ENCODE data around the gene ZDHHC22.
A peak's percentile ranks its signal among the peaks of the same experiment; 100 is the strongest.

Gene ZDHHC22

DNA sequence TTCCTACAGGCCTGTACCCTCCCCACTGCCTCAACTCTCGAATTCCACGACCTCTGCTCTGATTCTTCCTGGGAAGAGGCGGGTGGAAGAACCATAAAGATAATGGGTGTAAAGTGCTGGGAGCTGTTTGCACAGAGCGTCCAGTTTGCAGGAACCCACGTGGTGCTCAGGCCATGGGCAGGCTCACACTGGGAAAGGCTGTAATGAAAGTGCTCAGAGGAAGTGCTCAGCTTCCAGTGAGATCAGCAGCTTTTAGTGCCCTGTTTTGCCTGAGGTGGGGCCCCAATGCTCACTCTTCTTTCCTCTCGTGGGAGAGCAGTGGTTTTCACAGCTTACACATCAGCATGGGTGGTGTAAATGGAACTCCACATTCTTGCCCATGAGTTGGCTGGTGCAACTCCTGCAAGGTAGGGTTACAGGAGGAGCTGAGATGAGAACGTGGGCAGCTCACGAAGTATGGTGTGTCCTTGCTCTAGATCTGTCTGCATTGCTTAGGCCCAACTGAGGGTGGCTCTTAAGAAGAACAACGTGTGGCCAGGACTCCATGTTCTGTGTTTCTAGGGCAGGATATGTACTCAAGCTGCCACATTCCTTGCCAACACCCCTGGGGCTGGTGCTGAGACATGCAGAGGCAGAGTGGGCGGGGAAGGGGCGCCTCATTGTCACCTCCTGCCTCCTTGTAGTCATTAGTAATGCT, 43.0 kb upstream of the ZDHHC22 start:
- no peaks in the 10 kb centered on the region for H3K27me3 ChIP-seq (ENCODE audit: low read length)
- TF ChIP-seq CTCF (IDR thresholded peaks at IDR 0.05; ENCODE audit: insufficient read depth, low read length, poor library complexity, severe bottlenecking) (no peak), EZH2phosphoT487 (conservative IDR thresholded peaks at IDR 0.05; ENCODE audit: low read length) (no peak)
- no peak overlapping the region for H3K27ac ChIP-seq (ENCODE audit: low read depth, low read length)
- H3K4me2 ChIP-seq (ENCODE audit: low read depth, low read length, poor library complexity, severe bottlenecking), result no peak overlapping the region
- H4K20me1 ChIP-seq (ENCODE audit: low read depth, low read length), result no peaks in the 10 kb centered on the region
- H3K79me2 ChIP-seq (ENCODE audit: insufficient read depth, low read length), result no peaks in the 10 kb centered on the region
- no peaks in the 10 kb centered on the region for H3K9me3 ChIP-seq (ENCODE audit: insufficient read depth, low read length)
- H3K9ac ChIP-seq (ENCODE audit: low read length), result no peak overlapping the region
- no peaks in the 10 kb centered on the region for H3F3A ChIP-seq (ENCODE audit: insufficient read depth)
- H3K36me3 ChIP-seq (ENCODE audit: low read length), result no peaks in the 10 kb centered on the region
- no peaks in the 10 kb centered on the region for H3K9me2 ChIP-seq (replicated peaks; ENCODE audit: insufficient read depth, low read length)
- no peak overlapping the region for H2AFZ ChIP-seq (ENCODE audit: low read depth, low read length, severe bottlenecking)
- no peak overlapping the region for H3K4me3 ChIP-seq (ENCODE audit: insufficient read depth, low read length, poor library complexity, severe bottlenecking)

GRCh38 chr14:77183896-77184295, 42.3 kb upstream of the ZDHHC22 start:
- Histone ChIP-seq H3K4me2 (ENCODE audit: low read depth, low read length, poor library complexity, severe bottlenecking) (no peak overlapping the region), H3K27ac (ENCODE audit: low read depth, low read length) (no peak overlapping the region), H3K27me3 (ENCODE audit: low read length) (no peaks in the 10 kb centered on the region), H3K4me3 (ENCODE audit: insufficient read depth, low read length, poor library complexity, severe bottlenecking) (no peak overlapping the region), H2AFZ (ENCODE audit: low read depth, low read length, severe bottlenecking) (no peak overlapping the region), H3K79me2 (ENCODE audit: insufficient read depth, low read length) (no peaks in the 10 kb centered on the region), H3F3A (ENCODE audit: insufficient read depth) (no peaks in the 10 kb centered on the region), H3K9ac (ENCODE audit: low read length) (no peak overlapping the region), H3K9me2 (replicated peaks; ENCODE audit: insufficient read depth, low read length) (no peaks in the 10 kb centered on the region), H3K9me3 (ENCODE audit: insufficient read depth, low read length) (no peaks in the 10 kb centered on the region), H3K36me3 (ENCODE audit: low read length) (no peaks in the 10 kb centered on the region), H4K20me1 (ENCODE audit: low read depth, low read length) (no peaks in the 10 kb centered on the region)
- TF ChIP-seq CTCF (IDR thresholded peaks at IDR 0.05; ENCODE audit: insufficient read depth, low read length, poor library complexity, severe bottlenecking) (no peak), EZH2phosphoT487 (conservative IDR thresholded peaks at IDR 0.05; ENCODE audit: low read length) (no peak)

DNA sequence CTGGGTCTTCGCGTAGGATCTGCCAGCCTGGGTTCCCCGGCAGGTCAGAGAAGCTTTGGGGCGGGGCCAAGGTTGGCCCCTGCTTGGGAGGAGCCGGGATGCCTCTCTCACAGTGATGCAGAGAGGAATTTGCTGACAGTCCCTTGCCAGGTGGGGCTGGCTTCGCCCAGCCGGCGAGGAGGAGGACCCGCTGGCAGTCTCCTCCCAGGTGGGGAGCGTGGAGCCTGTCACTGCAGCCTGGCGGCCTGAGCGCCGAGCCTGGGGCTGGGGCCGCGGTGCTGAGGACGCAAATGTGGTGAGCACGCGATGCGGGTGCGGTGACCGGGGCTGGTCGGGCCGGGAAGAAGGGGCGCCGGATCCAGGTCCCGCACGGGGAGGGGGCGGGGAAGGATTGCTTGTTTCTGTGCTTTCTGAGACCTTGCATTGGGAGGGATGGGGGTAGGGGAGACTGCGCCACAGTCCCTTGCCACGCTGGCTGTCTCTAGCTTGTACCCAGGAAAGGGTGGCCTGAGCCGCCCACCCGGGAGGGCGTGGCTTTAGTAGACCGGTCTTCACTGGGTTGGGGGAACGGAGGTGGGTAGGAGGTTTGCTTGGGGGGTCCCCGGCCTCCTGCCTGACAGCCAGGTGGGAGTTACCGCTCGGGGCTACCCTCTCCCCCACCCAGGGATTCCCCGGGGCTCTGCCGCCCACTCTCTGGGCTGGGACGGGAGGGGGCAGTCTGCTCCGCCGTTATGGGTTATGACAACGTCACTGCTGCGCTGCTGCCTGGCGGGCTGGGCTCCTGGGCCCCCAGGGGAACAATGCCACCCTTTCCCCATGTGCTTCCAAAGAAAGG, 40.2 kb upstream of the ZDHHC22 start, which contains the start of gene TMEM63C:
Gene TMEM63C (plus strand): TSS at position 196 of the 835 bp plus-strand sequence. CDS start 37,016 bp downstream, outside the sequence.
- Histone ChIP-seq H3K27me3 (ENCODE audit: low read length) (no peaks in the 10 kb centered on the region), H2AFZ (ENCODE audit: low read depth, low read length, severe bottlenecking) (peak within 1 kb of the TSS; percentile 85), H3K27ac (ENCODE audit: low read depth, low read length) (no peak within 1 kb of the TSS), H3K9me3 (ENCODE audit: insufficient read depth, low read length) (no peaks in the 10 kb centered on the region), H3K4me3 (ENCODE audit: insufficient read depth, low read length, poor library complexity, severe bottlenecking) (peak within 1 kb of the TSS; percentile 71), H3K36me3 (ENCODE audit: low read length) (no peaks in the 10 kb centered on the region), H4K20me1 (ENCODE audit: low read depth, low read length) (no peaks in the 10 kb centered on the region), H3K9me2 (replicated peaks; ENCODE audit: insufficient read depth, low read length) (no peaks in the 10 kb centered on the region), H3K4me2 (ENCODE audit: low read depth, low read length, poor library complexity, severe bottlenecking) (peak within 1 kb of the TSS; percentile 67), H3K79me2 (ENCODE audit: insufficient read depth, low read length) (no peaks in the 10 kb centered on the region), H3K9ac (ENCODE audit: low read length) (peak within 1 kb of the TSS; percentile 65), H3F3A (ENCODE audit: insufficient read depth) (no peaks in the 10 kb centered on the region)
- TF ChIP-seq EZH2phosphoT487 (conservative IDR thresholded peaks at IDR 0.05; ENCODE audit: low read length), result no peak
- TF ChIP-seq CTCF (IDR thresholded peaks at IDR 0.05; ENCODE audit: insufficient read depth, low read length, poor library complexity, severe bottlenecking), result no peak
